Endometrium (tissue), 2 donors: ENCODE measurements around the gene NRIP1.
"Not testable (repeated sequence)": the region's sequence is repeated elsewhere in the genome, so short reads cannot be mapped to it uniquely, and the experiment has no call there.

Experiments
- FAIRE-seq: peaks from 2 replicates; lab custom pipeline; 2012; peaks lifted over from hg19 to GRCh38; lab: Jason Lieb, UNC
- donor health status: control.
- donor health status: control.

The NRIP1 gene

DNA sequence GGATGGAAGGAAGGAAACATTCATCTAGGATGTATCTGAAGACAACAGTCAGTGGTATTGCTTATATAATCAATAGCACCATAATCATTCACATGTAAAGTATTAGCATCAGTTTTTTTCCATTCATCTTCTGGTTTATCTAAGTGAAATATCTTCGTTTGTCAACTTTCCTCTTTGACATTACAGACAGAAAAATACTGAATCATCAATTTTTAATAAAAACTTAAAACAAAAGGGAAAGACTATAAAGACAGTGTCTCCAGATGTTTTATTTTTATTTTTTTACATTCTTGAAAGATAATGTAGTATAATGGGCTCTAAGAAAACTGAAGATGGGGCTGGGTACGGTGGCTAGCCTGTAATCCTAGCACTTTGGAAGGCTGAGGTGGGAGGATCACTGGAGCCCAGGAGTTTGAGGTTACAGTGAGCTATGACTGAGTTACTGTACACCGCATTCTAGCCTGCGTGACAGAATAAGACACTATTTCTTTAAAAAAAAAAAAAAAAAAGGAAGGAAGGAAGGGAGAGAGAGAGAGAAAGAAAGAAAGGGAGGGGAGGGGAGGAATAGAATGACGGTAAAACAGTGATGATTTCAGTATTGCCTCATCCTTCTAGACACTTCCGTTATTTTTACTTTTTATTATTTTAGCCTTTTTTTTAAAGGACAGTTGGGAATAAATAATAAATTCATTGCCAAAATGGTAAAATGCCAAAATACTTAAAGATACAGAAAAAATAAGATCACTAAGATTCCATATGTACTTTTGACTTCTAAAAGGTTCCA lies 89.5 kb downstream of the NRIP1 start:
- FAIRE-seq: no peak

- FAIRE-seq: no peak
These were observed 92.1 kb downstream of the NRIP1 start for GRCh38 chr21:14972678-14973077.

DNA sequence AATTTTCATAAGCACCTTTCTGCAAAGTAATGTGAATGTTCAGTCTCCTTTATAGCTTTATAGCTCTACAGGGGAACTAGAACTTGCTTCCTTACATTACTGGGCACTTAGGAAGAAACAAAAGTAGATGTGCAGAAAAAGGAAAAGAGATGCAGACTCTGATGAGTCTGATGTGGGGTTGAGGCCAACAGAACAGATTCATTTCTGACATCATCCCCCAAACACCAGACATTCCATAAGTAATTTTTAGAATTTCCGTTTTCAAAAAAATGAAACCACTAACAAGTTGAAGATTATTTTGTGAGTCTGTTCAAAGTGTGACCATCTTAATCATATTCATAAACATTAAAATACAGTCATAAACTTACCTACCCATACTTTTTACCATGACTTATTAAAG lies 96.0 kb downstream of the NRIP1 start:
- no peak for FAIRE-seq

DNA sequence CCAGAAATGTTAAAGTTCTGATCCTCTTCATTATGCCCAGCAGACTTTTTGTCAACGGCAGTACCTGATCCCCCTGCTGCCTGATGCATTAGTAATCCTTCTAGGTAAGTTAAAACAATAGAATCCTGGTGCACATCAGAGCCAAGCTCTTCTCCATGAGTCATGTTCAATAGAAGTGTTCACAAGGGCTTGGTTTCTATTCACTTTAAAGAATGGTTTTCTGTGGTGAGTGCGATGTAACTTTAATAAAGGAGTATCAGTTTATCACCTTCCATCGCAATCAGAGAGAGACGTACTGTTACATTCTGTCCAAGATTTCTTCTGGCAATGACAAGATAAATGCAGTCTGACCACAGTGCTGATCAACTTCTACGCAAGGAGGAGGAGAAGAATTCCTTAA lies 96.8 kb downstream of the NRIP1 start:
- FAIRE-seq: no peak

GRCh38 chr21:14964621-14965020 lies 100.2 kb downstream of the NRIP1 start:
- no peak for FAIRE-seq

DNA sequence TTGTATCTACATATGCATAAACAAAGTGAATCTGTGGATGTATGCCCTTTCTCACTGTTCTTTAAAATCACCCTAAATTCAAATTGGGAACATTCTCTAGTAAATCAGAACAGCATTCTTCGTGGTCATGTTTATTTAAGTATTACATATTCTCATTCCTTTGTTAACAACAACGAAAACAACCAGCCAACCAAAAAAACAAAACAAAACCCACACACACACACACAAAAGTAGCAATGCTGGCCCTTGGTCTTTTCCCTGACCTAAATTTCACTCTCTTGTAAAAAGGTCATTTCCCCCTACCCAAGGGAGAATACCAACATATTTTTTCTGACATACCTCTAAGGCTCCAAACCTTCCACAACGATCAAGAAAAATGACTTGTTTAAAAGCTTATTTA lies 102.6 kb downstream of the NRIP1 start:
- no peak for FAIRE-seq

DNA sequence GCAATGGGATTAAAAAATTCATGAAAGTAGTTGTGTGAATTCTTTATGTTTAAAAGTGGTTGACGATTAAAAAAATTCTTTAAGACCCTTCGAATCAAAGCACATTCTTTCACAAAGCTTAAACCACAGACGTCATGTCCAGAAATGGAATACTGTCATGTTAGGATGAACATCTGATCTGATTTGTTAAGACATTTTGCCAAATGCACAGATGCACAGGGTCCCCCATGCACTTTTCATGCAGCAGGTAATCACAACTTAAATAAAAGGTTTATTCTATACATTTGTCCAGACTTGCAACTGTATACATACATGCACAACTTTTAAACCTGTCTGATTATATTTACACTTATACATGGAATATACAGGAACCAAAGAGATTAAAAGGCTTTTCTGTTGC lies 103.3 kb downstream of the NRIP1 start:
- no peak for FAIRE-seq

GRCh38 chr21:14959343-14959742 lies 105.5 kb downstream of the NRIP1 start:
- FAIRE-seq: no peak

GRCh38 chr21:14957836-14958235 lies 107.0 kb downstream of the NRIP1 start:
- FAIRE-seq: no peak

- FAIRE-seq: no peak
These were observed 108.0 kb downstream of the NRIP1 start for GRCh38 chr21:14956807-14957206.

DNA sequence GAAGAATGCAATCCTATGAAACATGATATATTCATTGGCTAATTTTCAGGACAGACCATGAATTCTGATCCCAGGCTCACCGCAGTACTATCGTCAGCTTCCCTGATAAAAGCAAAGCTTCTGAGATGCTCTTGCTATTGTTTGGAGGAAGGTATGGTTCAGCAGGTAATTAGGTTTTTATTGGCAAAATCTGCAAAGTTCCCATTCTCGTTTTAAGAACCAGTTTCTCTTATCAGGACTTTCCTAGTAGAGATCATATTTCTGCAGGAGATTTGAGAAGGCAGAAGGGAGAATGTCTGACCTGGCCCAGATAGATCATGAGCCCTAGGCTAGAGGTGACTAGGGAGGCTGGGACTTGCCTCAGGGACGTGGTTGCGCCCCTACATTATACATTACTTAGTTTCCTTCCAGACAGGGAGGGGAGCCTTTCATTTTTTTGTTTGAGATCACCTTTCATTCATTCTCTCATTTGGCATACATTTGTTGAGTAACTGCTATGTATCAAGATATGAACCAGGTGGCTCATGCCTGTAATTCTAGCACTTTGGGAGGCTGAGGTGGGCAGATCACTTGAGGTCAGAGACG lies 108.8 kb downstream of the NRIP1 start:
- FAIRE-seq: no peak

DNA sequence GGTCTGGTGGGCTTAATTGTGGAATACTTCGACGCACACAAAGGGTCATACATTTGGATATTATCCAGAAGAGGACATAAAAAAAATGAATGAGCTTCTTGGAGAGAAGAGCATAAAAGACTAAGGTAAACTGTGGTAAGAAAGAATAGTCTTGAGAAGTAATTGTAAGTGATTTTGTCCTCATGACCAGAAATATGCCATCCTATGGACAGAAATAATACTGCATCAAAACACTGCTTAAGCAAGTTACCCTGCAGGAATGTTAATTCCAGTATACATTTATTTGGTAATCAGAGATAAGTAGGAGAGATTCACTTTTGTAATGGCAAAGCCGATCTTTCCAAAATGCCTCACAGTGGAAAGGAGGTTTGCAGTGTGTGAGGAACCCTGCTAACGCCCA lies 111.9 kb downstream of the NRIP1 start:
- no peak for FAIRE-seq

DNA sequence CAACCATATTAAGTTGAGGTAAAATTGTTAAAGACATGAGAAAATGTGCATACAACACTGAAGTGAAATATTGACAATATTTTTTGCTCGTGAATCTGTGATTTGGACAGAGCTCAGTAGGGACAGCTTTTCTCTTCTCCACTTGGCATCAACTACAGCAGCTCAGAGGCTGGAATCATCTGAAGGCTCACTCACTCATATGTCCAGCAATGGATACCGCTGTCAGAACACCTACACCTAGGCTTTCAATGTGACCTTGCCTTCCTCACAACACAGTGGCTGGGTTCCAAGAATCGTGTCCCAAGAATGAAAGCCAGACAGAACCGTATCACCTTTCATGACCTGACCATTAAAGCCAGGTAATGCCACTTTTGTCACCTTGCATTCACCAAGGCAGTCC lies 115.2 kb downstream of the NRIP1 start:
- no peak for FAIRE-seq

GRCh38 chr21:14947613-14948160 lies 117.1 kb downstream of the NRIP1 start:
- FAIRE-seq: no peak

- peak; percentile 62 for FAIRE-seq
These were observed 119.6 kb downstream of the NRIP1 start for GRCh38 chr21:14945176-14945575.

GRCh38 chr21:14943616-14944015 lies 121.2 kb downstream of the NRIP1 start:
- no peak for FAIRE-seq

GRCh38 chr21:14942801-14943490 lies 121.9 kb downstream of the NRIP1 start:
- no peak for FAIRE-seq

DNA sequence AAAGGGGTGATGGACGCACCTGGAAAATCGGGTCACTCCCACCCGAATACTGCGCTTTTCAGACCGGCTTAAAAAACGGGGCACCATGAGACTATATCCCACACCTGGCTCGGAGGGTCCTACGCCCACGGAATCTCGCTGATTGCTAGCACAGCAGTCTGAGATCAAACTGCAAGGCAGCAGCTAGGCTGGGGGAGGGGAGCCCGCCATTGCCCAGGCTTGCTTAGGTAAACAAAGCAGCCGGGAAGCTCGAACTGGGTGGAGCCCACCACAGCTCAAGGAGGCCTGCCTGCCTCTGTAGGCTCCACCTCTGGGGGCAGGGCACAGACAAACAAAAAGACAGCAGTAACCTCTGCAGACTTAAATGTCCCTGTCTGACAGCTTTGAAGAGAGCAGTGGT lies 137.5 kb downstream of the NRIP1 start:
- not testable (repeated sequence) for FAIRE-seq

DNA sequence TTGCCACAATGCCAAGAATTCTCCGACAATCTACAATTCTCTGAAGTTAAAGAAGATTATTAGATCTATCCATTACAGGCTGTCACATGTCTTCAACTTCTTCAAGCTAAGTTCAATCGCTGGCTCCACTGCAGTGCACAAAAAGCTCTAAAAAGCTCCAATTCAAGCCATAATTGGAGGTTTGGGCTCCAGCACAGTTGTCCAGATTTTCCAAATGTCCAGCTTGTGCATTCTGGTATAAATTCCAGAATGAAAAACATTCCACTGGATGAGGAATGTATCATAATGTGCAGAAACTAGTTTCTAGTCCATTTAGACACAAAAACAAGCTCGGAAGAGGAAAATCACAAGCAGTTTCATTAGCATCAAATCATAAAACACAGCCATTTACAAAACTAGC lies 138.6 kb downstream of the NRIP1 start:
- no peak for FAIRE-seq

DNA sequence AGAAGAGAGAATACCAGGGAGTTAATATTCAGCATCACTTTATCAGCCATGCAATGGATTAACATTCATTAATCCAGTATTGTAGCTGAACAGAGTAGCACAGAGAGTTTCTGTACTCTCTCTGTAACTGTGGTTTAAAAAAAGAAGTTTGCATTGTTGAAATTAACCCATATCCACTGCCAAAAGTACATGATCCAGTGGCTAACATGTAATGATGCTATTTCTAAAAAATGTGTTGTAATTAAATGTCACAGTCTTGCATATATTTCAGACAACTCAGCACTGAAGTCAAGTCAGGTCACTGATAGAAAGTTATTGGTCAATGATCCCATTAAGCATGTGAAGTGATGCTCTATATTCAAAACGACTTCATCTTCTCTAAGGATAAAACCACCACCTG lies 141.3 kb downstream of the NRIP1 start:
- no peak for FAIRE-seq

DNA sequence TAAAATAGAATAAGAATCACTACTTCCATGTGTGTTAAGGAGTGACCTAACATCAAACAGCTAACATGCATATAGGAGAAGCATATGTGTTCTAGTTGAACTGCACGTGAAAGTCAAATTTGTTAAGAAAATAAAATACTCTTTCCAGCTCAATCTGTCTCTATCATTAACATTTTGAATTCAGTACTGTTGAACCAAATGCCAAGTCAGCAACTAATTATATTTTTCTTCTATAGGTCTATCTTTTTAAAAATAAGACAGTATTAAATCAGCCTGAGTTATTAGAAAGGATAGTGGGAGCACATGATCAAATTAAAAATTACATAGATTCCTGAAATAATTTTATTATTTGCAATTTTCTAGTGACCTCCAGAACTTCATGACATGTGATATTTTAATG lies 141.8 kb downstream of the NRIP1 start:
- peak; percentile 45 for FAIRE-seq

- no peak for FAIRE-seq
These were observed 146.3 kb downstream of the NRIP1 start for GRCh38 chr21:14918527-14918926.

- FAIRE-seq: no peak
These were observed 147.0 kb downstream of the NRIP1 start for GRCh38 chr21:14917762-14918161.
